ENCODE measurements around the gene ABTB2. TPM values are rescaled to one million over a fixed set of nuclear protein-coding genes. Genes with fewer than 3 reads are reported as not detected.

ABTB2 gene
- total and polyA plus RNA-seq, 2 of the 8 experiments (the other 6 are each of a cell fraction or from before 2014, with no cell fraction given), result 7.7 to 10.2 TPM

- TF ChIP-seq CHD7 (IDR thresholded peaks at IDR 0.05; ENCODE audit: insufficient replicate concordance, low read length) (no peak), HDAC2 (IDR thresholded peaks at IDR 0.05; ENCODE audit: borderline replicate concordance in 1 of 2, low read depth in 2 of 2, low read length in 2 of 2) (no peak), ATF2 (IDR thresholded peaks at IDR 0.05; ENCODE audit: low read length) (no peak)
Observed at GRCh38 chr11:34360046-34360445, 2.2 kb upstream of the ABTB2 start (continued).
